ENCODE results near the gene VPS37B.

The VPS37B gene

GRCh38 chr12:122860854-122861586 is 34.9 kb downstream of the VPS37B start:
- DNase-seq (ENCODE audit: low read depth, low spot score): no peak
- TF ChIP-seq CTCF (IDR thresholded peaks at IDR 0.05; ENCODE audit: insufficient read depth, low read length, missing control alignments): no peak
- ChIA-PET POLR2A (interaction anchor here (0.9 to 1.2 kb wide), 3 partner anchors 10 to 372 kb away, joined by 3 to 8 read pairs (median 3); partner anchors contain the start of genes MPHOSPH9 and MTRFR), CTCF (interaction anchor here (0.6 to 18.4 kb wide), 29 partner anchors 8 to 377 kb away, joined by 3 to 449 read pairs (median 6); partner anchors contain the start of gene ABCB9)
- no peak overlapping the region for H3K4me3 ChIP-seq (ENCODE audit: low read depth, low read length)

- DNase-seq (ENCODE audit: low read depth, low spot score): no peak
- peak; percentile 95 for TF ChIP-seq CTCF (IDR thresholded peaks at IDR 0.05; ENCODE audit: insufficient read depth, low read length, missing control alignments)
- ChIA-PET CTCF (interaction anchor here (0.6 to 18.4 kb wide), 34 partner anchors 9 to 378 kb away, joined by 3 to 449 read pairs (median 6); partner anchors contain the start of gene ABCB9), POLR2A (interaction anchor here (0.9 to 1.2 kb wide), 3 partner anchors 11 to 373 kb away, joined by 3 to 8 read pairs (median 3); partner anchors contain the start of genes MPHOSPH9 and MTRFR)
- H3K4me3 ChIP-seq (ENCODE audit: low read depth, low read length): no peak overlapping the region
These were observed 35.7 kb downstream of the VPS37B start for GRCh38 chr12:122860040-122860853.

GRCh38 chr12:122859303-122860039 is 36.5 kb downstream of the VPS37B start:
- CTCF ChIA-PET: interaction anchor here (0.6 to 18.4 kb wide), 21 partner anchors 8 to 378 kb away, joined by 3 to 449 read pairs (median 4); no protein-coding TSS in a partner anchor

GRCh38 chr12:122858591-122859302 is 37.2 kb downstream of the VPS37B start:
- DNase-seq (ENCODE audit: low read depth, low spot score): no peak
- TF ChIP-seq CTCF (IDR thresholded peaks at IDR 0.05; ENCODE audit: insufficient read depth, low read length, missing control alignments): no peak
- ChIA-PET POLR2A (no interaction called here), CTCF (interaction anchor here (0.8 to 18.4 kb wide), 14 partner anchors 10 to 379 kb away, joined by 3 to 449 read pairs (median 4); no protein-coding TSS in a partner anchor)
- H3K4me3 ChIP-seq (ENCODE audit: low read depth, low read length): no peak overlapping the region

More at GRCh38 chr12:122859303-122860039, 36.5 kb downstream of the VPS37B start:
- H3K4me3 ChIP-seq (ENCODE audit: low read depth, low read length): no peak overlapping the region
- POLR2A ChIA-PET: interaction anchor here (0.9 kb wide), 1 partner anchor 373 kb away, joined by 3 read pairs; the partner anchor contains the start of genes MPHOSPH9 and MTRFR
- no peak for TF ChIP-seq CTCF (IDR thresholded peaks at IDR 0.05; ENCODE audit: insufficient read depth, low read length, missing control alignments)
- no peak for DNase-seq (ENCODE audit: low read depth, low spot score)

GRCh38 chr12:122858171-122858570 is 37.8 kb downstream of the VPS37B start:
- no peak for DNase-seq (ENCODE audit: low read depth, low spot score)
- no peak overlapping the region for H3K4me3 ChIP-seq (ENCODE audit: low read depth, low read length)
- CTCF ChIA-PET: interaction anchor here (0.9 to 18.4 kb wide), 6 partner anchors 12 to 380 kb away, joined by 3 to 449 read pairs (median 4); no protein-coding TSS in a partner anchor
- POLR2A ChIA-PET: no interaction called here
- no peak for TF ChIP-seq CTCF (IDR thresholded peaks at IDR 0.05; ENCODE audit: insufficient read depth, low read length, missing control alignments)

All from AG04449 (cell line).